GM23338 (cell line): ENCODE measurements around the gene PTCHD4. TPM values are rescaled to one million over a fixed set of nuclear protein-coding genes. Genes with fewer than 3 reads are reported as not detected.

Experiments used
- ATAC-seq: fragments of 200-7000 bp; cut with Tn5 transposase; 3 replicates; pipeline ENCODE4 v1.9.1; 2020
- DNase-seq: peaks from one replicate; pipeline ENCODE4 v3.0.0-alpha.2; 2015; ENCODE audit warnings: low spot score
- H2AFZ ChIP-seq: fragments of 200-600 bp; sonication (generic); 2 replicates; pipeline ENCODE4 v1.8.0; 2016; ENCODE audit warnings: antibody characterized with exemption, mild to moderate bottlenecking, moderate library complexity
- H3F3A ChIP-seq: fragments of 200-600 bp; sonication (generic); replicated peaks from 2 replicates; pipeline ENCODE4 v1.8.0; 2017; ENCODE audit warnings: antibody characterized with exemption, mixed run types, low read depth
- H3K27ac ChIP-seq: fragments of 200-600 bp; sonication (generic); 2 replicates; pipeline ENCODE4 v1.6.1; 2016; ENCODE audit warnings: low read depth
- H3K27me3 ChIP-seq: fragments of 200-600 bp; sonication (generic); 2 replicates; pipeline ENCODE4 v1.8.0; 2016; ENCODE audit warnings: mild to moderate bottlenecking, mixed run types, moderate library complexity; ENCODE audit not compliant: insufficient read depth
- H3K36me3 ChIP-seq: fragments of 200-600 bp; sonication (generic); 2 replicates; pipeline ENCODE4 v1.8.0; 2016; ENCODE audit warnings: mild to moderate bottlenecking; ENCODE audit not compliant: insufficient read depth
- H3K4me1 ChIP-seq: fragments of 200-600 bp; sonication (generic); 2 replicates; pipeline ENCODE4 v1.8.0; 2016; ENCODE audit warnings: mild to moderate bottlenecking, moderate library complexity; ENCODE audit not compliant: insufficient read depth
- H3K4me2 ChIP-seq: fragments of 200-600 bp; sonication (generic); 2 replicates; pipeline ENCODE4 v1.7.1; 2017; ENCODE audit warnings: mixed run types
- H3K4me3 ChIP-seq: fragments of 200-600 bp; sonication (generic); 2 replicates; pipeline ENCODE4 v1.6.1; 2016; ENCODE audit warnings: mixed run types
- H3K79me2 ChIP-seq: fragments of 200-600 bp; sonication (generic); replicated peaks from 2 replicates; pipeline ENCODE4 v1.8.0; 2017; ENCODE audit warnings: mild to moderate bottlenecking; ENCODE audit not compliant: insufficient read depth
- H3K9me2 ChIP-seq: fragments of 200-600 bp; sonication (generic); 2 replicates; pipeline ENCODE4 v1.8.0; 2017; ENCODE audit not compliant: insufficient read depth
- H4K20me1 ChIP-seq: fragments of 200-600 bp; sonication (generic); replicated peaks from 2 replicates; pipeline ENCODE4 v1.8.0; 2017; ENCODE audit warnings: mild to moderate bottlenecking; ENCODE audit not compliant: insufficient read depth
- H3K27ac Mint-ChIP-seq: 2 replicates; pipeline ENCODE4 v1.8.0; 2020; ENCODE audit warnings: inconsistent platforms, mild to moderate bottlenecking, moderate library complexity, mixed read lengths
- H3K27me3 Mint-ChIP-seq: 3 replicates; pipeline ENCODE4 v1.8.0; 2022; ENCODE audit warnings: low read depth, mild to moderate bottlenecking, moderate library complexity, mixed read lengths, inconsistent platforms; ENCODE audit not compliant: insufficient read depth, poor library complexity
- H3K36me3 Mint-ChIP-seq: 3 replicates; pipeline ENCODE4 v1.8.0; 2021; ENCODE audit warnings: low read depth, mild to moderate bottlenecking, inconsistent platforms, moderate library complexity, mixed read lengths
- H3K4me1 Mint-ChIP-seq: 3 replicates; pipeline ENCODE4 v1.8.0; 2020; ENCODE audit warnings: mild to moderate bottlenecking, inconsistent platforms, mixed read lengths
- H3K4me3 Mint-ChIP-seq: 3 replicates; pipeline ENCODE4 v1.8.0; 2021; ENCODE audit warnings: moderate library complexity, mild to moderate bottlenecking, inconsistent platforms, mixed read lengths
- H3K9me3 Mint-ChIP-seq: 3 replicates; pipeline ENCODE4 v1.8.0; 2020; ENCODE audit warnings: moderate library complexity, mild to moderate bottlenecking, inconsistent platforms, mixed read lengths
- CREB1 ChIP-seq: fragments of 250-450 bp; sonication (Bioruptor Pico); IDR thresholded peaks from 2 replicates; pipeline ENCODE4 v1.5.0; 2020; ENCODE audit warnings: low read depth, mild to moderate bottlenecking, moderate library complexity
- CTCF ChIP-seq, 2 experiments: fragments of 200-600 bp in 1 of 2; sonication (generic) in 1 of 2; conservative IDR thresholded peaks; 2 replicates each; pipeline versions ENCODE4 v1.5.1 to v1.6.1; 2016 to 2017; ENCODE audit warnings: antibody characterized with exemption in 2 of 2, low read depth in 2 of 2, mild to moderate bottlenecking in 2 of 2, moderate library complexity in 1 of 2
- EZH2 ChIP-seq: fragments of 200-600 bp; sonication (generic); IDR thresholded peaks from one replicate; pipeline ENCODE4 v1.8.0; 2017; ENCODE audit warnings: antibody characterized with exemption, mild to moderate bottlenecking, low read depth; ENCODE audit not compliant: unreplicated experiment
- EZH2phosphoT487 ChIP-seq: fragments of 200-600 bp; sonication (generic); IDR thresholded peaks from one replicate; pipeline ENCODE4 v1.8.1; 2018; ENCODE audit warnings: antibody characterized with exemption; ENCODE audit not compliant: unreplicated experiment
- JUNB ChIP-seq: IDR thresholded peaks from one replicate; pipeline ENCODE4 v1.6.1; 2016; ENCODE audit warnings: antibody characterized with exemption; ENCODE audit not compliant: unreplicated experiment
- NANOG ChIP-seq: IDR thresholded peaks from 2 replicates; pipeline ENCODE4 v1.6.1; 2016; ENCODE audit warnings: antibody characterized with exemption, borderline replicate concordance
- POLR2AphosphoS5 ChIP-seq: IDR thresholded peaks from 2 replicates; pipeline ENCODE4 v1.6.1; 2016; ENCODE audit warnings: antibody characterized with exemption, low read depth
- REST ChIP-seq: IDR thresholded peaks from one replicate; pipeline ENCODE4 v1.6.1; 2018; ENCODE audit warnings: antibody characterized with exemption; ENCODE audit not compliant: unreplicated experiment
- STAT1 ChIP-seq: IDR thresholded peaks from one replicate; pipeline ENCODE4 v1.6.1; 2016; ENCODE audit warnings: antibody characterized with exemption; ENCODE audit not compliant: unreplicated experiment
- ZNF114 ChIP-seq: fragments of 250-450 bp; sonication (Bioruptor Pico); IDR thresholded peaks from 2 replicates; pipeline ENCODE4 v1.5.0; 2020; ENCODE audit warnings: mild to moderate bottlenecking, moderate library complexity
- ZNF331 ChIP-seq: fragments of 250-450 bp; sonication (Bioruptor Pico); IDR thresholded peaks from 2 replicates; pipeline ENCODE4 v1.5.0; 2020; ENCODE audit warnings: low read depth, mild to moderate bottlenecking, moderate library complexity
- polyA plus RNA-seq: library from polyadenylated mRNA; unstranded; fragments of >200 nt; fragmentation: Nextera tagmentation; extraction: Ambion mirVana; gene quantifications from 2 replicates; pipeline ENCODE4 v1.2.1, GENCODE V29; 2016
- total RNA-seq: library from RNA; depleted of rRNA; stranded (reverse); fragments of >200 nt; shearing (Covaris generic); gene quantifications from 2 replicates; pipeline ENCODE4 v1.2.3, GENCODE V29; 2014
- TF ChIP-seq, protein P1 (sequence below): fragments of 250-450 bp; sonication (Bioruptor Pico); IDR thresholded peaks from 2 replicates; pipeline ENCODE4 v1.5.0; 2020; ENCODE audit warnings: mild to moderate bottlenecking, moderate library complexity
- TF ChIP-seq, protein P2 (sequence below): IDR thresholded peaks from 2 replicates; pipeline ENCODE4 v1.6.1; 2016; ENCODE audit warnings: antibody characterized with exemption

Gene PTCHD4
- total and polyA plus RNA-seq, 2 experiments from 2014 or later = 0.66 to 0.78 TPM

- Histone ChIP-seq H3K9me2 (no peaks in the 10 kb centered on the region), H3K4me3 (no peak overlapping the region), H4K20me1 (no peaks in the 10 kb centered on the region), H3K79me2 (no peaks in the 10 kb centered on the region), H3K27ac (no peak overlapping the region), H3K4me1 (peaks cover 13% of the 10 kb centered on the region), H3F3A (no peaks in the 10 kb centered on the region), H3K27me3 (no peaks in the 10 kb centered on the region), H2AFZ (no peak overlapping the region), H3K4me2 (no peak overlapping the region), H3K36me3 (no peaks in the 10 kb centered on the region)
- ATAC-seq (no peak), DNase-seq (no peak)
- Mint-ChIP-seq H3K4me1 (peaks cover 14% of the 10 kb centered on the region), H3K9me3 (peaks cover 15% of the 10 kb centered on the region; the same call in 2 of the 3 replicates), H3K27me3 (no peaks in the 10 kb centered on the region), H3K4me3 (no peak overlapping the region), H3K36me3 (peaks cover 19% of the 10 kb centered on the region; the same call in 2 of the 3 replicates), H3K27ac (no peak overlapping the region)
- TF ChIP-seq ZNF331 (no peak), EZH2 (no peak), JUNB (no peak), STAT1 (no peak), REST (no peak), ZNF114 (CRISPR knock-in tag) (no peak), CREB1 (CRISPR knock-in tag) (no peak), POLR2AphosphoS5 (no peak), EZH2phosphoT487 (no peak), NANOG (no peak), CTCF (conservative IDR thresholded peaks at IDR 0.05; ENCODE audit: low read depth in 2 of 2) (no peak)
- TF ChIP-seq, protein P1, sequence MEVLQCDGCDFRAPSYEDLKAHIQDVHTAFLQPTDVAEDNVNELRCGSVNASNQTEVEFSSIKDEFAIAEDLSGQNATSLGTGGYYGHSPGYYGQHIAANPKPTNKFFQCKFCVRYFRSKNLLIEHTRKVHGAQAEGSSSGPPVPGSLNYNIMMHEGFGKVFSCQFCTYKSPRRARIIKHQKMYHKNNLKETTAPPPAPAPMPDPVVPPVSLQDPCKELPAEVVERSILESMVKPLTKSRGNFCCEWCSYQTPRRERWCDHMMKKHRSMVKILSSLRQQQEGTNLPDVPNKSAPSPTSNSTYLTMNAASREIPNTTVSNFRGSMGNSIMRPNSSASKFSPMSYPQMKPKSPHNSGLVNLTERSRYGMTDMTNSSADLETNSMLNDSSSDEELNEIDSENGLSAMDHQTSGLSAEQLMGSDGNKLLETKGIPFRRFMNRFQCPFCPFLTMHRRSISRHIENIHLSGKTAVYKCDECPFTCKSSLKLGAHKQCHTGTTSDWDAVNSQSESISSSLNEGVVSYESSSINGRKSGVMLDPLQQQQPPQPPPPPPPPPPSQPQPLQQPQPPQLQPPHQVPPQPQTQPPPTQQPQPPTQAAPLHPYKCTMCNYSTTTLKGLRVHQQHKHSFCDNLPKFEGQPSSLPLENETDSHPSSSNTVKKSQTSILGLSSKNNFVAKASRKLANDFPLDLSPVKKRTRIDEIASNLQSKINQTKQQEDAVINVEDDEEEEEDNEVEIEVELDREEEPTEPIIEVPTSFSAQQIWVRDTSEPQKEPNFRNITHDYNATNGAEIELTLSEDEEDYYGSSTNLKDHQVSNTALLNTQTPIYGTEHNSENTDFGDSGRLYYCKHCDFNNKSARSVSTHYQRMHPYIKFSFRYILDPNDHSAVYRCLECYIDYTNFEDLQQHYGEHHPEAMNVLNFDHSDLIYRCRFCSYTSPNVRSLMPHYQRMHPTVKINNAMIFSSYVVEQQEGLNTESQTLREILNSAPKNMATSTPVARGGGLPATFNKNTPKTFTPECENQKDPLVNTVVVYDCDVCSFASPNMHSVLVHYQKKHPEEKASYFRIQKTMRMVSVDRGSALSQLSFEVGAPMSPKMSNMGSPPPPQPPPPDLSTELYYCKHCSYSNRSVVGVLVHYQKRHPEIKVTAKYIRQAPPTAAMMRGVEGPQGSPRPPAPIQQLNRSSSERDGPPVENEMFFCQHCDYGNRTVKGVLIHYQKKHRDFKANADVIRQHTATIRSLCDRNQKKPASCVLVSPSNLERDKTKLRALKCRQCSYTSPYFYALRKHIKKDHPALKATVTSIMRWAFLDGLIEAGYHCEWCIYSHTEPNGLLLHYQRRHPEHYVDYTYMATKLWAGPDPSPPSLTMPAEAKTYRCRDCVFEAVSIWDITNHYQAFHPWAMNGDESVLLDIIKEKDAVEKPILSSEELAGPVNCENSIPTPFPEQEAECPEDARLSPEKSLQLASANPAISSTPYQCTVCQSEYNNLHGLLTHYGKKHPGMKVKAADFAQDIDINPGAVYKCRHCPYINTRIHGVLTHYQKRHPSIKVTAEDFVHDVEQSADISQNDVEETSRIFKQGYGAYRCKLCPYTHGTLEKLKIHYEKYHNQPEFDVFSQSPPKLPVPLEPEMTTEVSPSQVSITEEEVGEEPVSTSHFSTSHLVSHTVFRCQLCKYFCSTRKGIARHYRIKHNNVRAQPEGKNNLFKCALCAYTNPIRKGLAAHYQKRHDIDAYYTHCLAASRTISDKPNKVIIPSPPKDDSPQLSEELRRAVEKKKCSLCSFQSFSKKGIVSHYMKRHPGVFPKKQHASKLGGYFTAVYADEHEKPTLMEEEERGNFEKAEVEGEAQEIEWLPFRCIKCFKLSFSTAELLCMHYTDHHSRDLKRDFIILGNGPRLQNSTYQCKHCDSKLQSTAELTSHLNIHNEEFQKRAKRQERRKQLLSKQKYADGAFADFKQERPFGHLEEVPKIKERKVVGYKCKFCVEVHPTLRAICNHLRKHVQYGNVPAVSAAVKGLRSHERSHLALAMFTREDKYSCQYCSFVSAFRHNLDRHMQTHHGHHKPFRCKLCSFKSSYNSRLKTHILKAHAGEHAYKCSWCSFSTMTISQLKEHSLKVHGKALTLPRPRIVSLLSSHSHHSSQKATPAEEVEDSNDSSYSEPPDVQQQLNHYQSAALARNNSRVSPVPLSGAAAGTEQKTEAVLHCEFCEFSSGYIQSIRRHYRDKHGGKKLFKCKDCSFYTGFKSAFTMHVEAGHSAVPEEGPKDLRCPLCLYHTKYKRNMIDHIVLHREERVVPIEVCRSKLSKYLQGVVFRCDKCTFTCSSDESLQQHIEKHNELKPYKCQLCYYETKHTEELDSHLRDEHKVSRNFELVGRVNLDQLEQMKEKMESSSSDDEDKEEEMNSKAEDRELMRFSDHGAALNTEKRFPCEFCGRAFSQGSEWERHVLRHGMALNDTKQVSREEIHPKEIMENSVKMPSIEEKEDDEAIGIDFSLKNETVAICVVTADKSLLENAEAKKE (CRISPR knock-in tag) = no peak
- TF ChIP-seq, protein P2, sequence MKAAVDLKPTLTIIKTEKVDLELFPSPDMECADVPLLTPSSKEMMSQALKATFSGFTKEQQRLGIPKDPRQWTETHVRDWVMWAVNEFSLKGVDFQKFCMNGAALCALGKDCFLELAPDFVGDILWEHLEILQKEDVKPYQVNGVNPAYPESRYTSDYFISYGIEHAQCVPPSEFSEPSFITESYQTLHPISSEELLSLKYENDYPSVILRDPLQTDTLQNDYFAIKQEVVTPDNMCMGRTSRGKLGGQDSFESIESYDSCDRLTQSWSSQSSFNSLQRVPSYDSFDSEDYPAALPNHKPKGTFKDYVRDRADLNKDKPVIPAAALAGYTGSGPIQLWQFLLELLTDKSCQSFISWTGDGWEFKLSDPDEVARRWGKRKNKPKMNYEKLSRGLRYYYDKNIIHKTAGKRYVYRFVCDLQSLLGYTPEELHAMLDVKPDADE = no peak
Observed at GRCh38 chr6:48078120-48078519, 32.9 kb downstream of the PTCHD4 start.
